Retina (tissue), 1 donor: ENCODE results near the gene SPINT1.
A peak's percentile ranks its signal among the peaks of the same experiment; 100 is the strongest.

Source experiments
- DNase-seq: peaks from one replicate; pipeline ENCODE4 v3.0.0-alpha.2; 2016

SPINT1 gene

GRCh38 chr15:40843885-40844695 lies at the start of gene SPINT1:
TSS of gene SPINT1 (plus strand) at chr15:40844048. CDS start at chr15:40844555, 507 bp downstream.
- peak; percentile 62 for DNase-seq

- no peak for DNase-seq
Measured at GRCh38 chr15:40796041-40796440, 47.8 kb upstream of the SPINT1 start.

- DNase-seq: no peak
Measured at GRCh38 chr15:40796512-40796911, 47.3 kb upstream of the SPINT1 start.

GRCh38 chr15:40799523-40799922 lies 44.3 kb upstream of the SPINT1 start:
- no peak for DNase-seq

- DNase-seq: no peak
Measured at GRCh38 chr15:40803076-40803475, 40.8 kb upstream of the SPINT1 start.

GRCh38 chr15:40803688-40804087 lies 40.2 kb upstream of the SPINT1 start:
- DNase-seq: no peak

GRCh38 chr15:40806672-40807027 lies 37.2 kb upstream of the SPINT1 start:
- no peak for DNase-seq

- peak; percentile 96 for DNase-seq
Measured at GRCh38 chr15:40807028-40807887, 36.6 kb upstream of the SPINT1 start, which contains the start of the genes DNAJC17 and ZFYVE19. TSS of gene DNAJC17 (minus strand) at chr15:40807473. CDS start at chr15:40807446, 27 bp downstream. TSS of gene ZFYVE19 (plus strand) at chr15:40807089. CDS start at chr15:40807590, 501 bp downstream.

GRCh38 chr15:40807888-40808461 lies 35.9 kb upstream of the SPINT1 start:
- DNase-seq: no peak

GRCh38 chr15:40808861-40809450 lies 34.9 kb upstream of the SPINT1 start:
- no peak for DNase-seq

GRCh38 chr15:40812721-40813425 lies 31.0 kb upstream of the SPINT1 start:
- DNase-seq: no peak

GRCh38 chr15:40815042-40815698 lies 28.7 kb upstream of the SPINT1 start:
- DNase-seq: no peak

GRCh38 chr15:40819048-40819447 lies 24.8 kb upstream of the SPINT1 start:
- no peak for DNase-seq

- DNase-seq: no peak
Measured at GRCh38 chr15:40821195-40821594, 22.7 kb upstream of the SPINT1 start.

- no peak for DNase-seq
Measured at GRCh38 chr15:40823572-40824343, 20.1 kb upstream of the SPINT1 start.

- DNase-seq: no peak
Measured at GRCh38 chr15:40825661-40826422, 18.0 kb upstream of the SPINT1 start.

- DNase-seq: no peak
Measured at GRCh38 chr15:40826423-40827075, 17.3 kb upstream of the SPINT1 start.

- DNase-seq: no peak
Measured at GRCh38 chr15:40828447-40829036, 15.3 kb upstream of the SPINT1 start, which contains the start of gene PPP1R14D. TSS of gene PPP1R14D (minus strand) at chr15:40828708. CDS start at chr15:40828641, 67 bp downstream.

- DNase-seq: no peak
Measured at GRCh38 chr15:40829115-40829514, 14.7 kb upstream of the SPINT1 start.
